Heart left ventricle (tissue), 13 donors: ENCODE measurements around the gene PARP1.

Experiments
- CTCF ChIP-seq, 12 donors: fragments of 200-600 bp; sonication (generic) in 4 of 12; IDR thresholded peaks; one replicate each; pipeline versions ENCODE4 v1.5.0 to v1.8.0; 2018 to 2022; ENCODE audit warnings: antibody characterized with exemption in 12 of 12, mild to moderate bottlenecking in 5 of 12
- POLR2A ChIP-seq, 2 donors: fragments of 450-650 bp; IDR thresholded peaks; one replicate each; pipeline ENCODE4 v1.6.1; 2017; ENCODE audit warnings: antibody characterized with exemption in 2 of 2, mild to moderate bottlenecking in 2 of 2, moderate library complexity in 2 of 2
- donor health status: ischemic (EF 13 %, LVEDD 7.1; RV severe dilation, severe dysfunction).
- donor health status: DM: no; HTN: yes; CAD: no.
- donor health status: DM: no; HTN: no; CAD: no.
- donor health status: ischemic (EF 25% LVEDD 6.9; RV normal size, moderate dysfunction).
- donor health status: ischemic (EF 25% LVEDD 5.7; RV mildly dilated, moderate dysfunction).
- donor health status: ischemic (EF 35%, LVEDD 5.7; RV mildly dilated, moderate dysfunction).
- donor health status: nonischemic (EF 11% LVEDD 7.7; RV severe dilation, severe dysfunction).
- donor health status: DM: yes; HTN: yes; CAD: no.
- donor health status: PGD.
- donor health status: ischemic (EF 29% LVEDD 5.4; RV normal size, mild dysfunction).
- donor health status: nonischemic (EF 23%, LVEDD 6.1; RV moderate dilation, normal function).

GRCh38 chr1:226411619-226412018 is 3.7 kb upstream of the PARP1 start:
- TF ChIP-seq CTCF (IDR thresholded peaks at IDR 0.05) (no peak), POLR2A (IDR thresholded peaks at IDR 0.05) (no peak)
